NT2/D1 (cell line): Measurements from ENCODE around the gene SRF.

Source experiments
- SUZ12 ChIP-seq: IDR thresholded peaks from 2 replicates; pipeline ENCODE4 v1.6.1; 2011; ENCODE audit not compliant: insufficient read length, insufficient read depth; ENCODE audit errors: extremely low read depth
- YY1 ChIP-seq: IDR thresholded peaks from 2 replicates; pipeline ENCODE4 v1.6.1; 2011; ENCODE audit not compliant: insufficient read length, insufficient read depth
- ZNF274 ChIP-seq: IDR thresholded peaks from 2 replicates; pipeline ENCODE4 v1.6.1; 2011; ENCODE audit warnings: mild to moderate bottlenecking, low read depth, low read length

- TF ChIP-seq SUZ12 (no peak), YY1 (no peak), ZNF274 (no peak)
These were observed 17.4 kb downstream of the SRF start for GRCh38 chr6:43188426-43188825.
